ENCODE data around the gene WWOX.

DNA sequence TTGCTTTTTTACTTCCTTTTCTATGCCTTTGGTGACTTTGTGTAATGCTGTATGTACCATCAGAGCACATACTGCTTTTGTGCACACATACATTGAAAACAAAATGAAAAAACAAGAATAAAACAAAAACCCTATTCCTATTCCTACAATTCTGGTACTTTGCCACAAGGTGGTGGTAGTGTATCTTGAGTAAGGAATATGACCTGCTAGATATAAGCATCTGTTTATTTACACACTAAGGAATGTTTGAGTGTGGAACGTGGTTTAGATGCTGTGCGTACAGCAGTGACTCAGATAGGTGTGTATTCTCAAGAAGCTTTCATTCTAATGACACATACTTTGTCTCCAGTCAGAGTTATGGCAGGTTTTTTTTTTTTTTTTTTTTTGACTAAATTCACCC lies 606.2 kb downstream of the WWOX start:
- TF ChIP-seq, protein P1, sequence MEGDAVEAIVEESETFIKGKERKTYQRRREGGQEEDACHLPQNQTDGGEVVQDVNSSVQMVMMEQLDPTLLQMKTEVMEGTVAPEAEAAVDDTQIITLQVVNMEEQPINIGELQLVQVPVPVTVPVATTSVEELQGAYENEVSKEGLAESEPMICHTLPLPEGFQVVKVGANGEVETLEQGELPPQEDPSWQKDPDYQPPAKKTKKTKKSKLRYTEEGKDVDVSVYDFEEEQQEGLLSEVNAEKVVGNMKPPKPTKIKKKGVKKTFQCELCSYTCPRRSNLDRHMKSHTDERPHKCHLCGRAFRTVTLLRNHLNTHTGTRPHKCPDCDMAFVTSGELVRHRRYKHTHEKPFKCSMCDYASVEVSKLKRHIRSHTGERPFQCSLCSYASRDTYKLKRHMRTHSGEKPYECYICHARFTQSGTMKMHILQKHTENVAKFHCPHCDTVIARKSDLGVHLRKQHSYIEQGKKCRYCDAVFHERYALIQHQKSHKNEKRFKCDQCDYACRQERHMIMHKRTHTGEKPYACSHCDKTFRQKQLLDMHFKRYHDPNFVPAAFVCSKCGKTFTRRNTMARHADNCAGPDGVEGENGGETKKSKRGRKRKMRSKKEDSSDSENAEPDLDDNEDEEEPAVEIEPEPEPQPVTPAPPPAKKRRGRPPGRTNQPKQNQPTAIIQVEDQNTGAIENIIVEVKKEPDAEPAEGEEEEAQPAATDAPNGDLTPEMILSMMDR (optimal IDR thresholded peaks at IDR 0.05 in 1 of 3, IDR thresholded peaks at IDR 0.05 in 1 of 3, conservative IDR thresholded peaks at IDR 0.05 in 1 of 3; ENCODE audit: extremely low read depth in 1 of 3, insufficient read depth in 2 of 3, low read length in 3 of 3), result peak in 2 of 3 experiments; percentile 43 to 71
- TF ChIP-seq EZH2 (IDR thresholded peaks at IDR 0.05; ENCODE audit: low read length), result no peak

Data from keratinocyte (primary cell).